CD4-positive, alpha-beta T cell treated with Interleukin-15 for 1 hour (primary cell): ENCODE data around the gene VIPR2.
"Not testable (repeated sequence)": the region's sequence is repeated elsewhere in the genome, so short reads cannot be mapped to it uniquely, and the experiment has no call there.

Experiments used
- DNase-seq: peaks from one replicate; pipeline ENCODE4 v3.0.0-alpha.2; 2020

The VIPR2 gene

GRCh38 chr7:159004411-159004810, 140.3 kb downstream of the VIPR2 start:
- DNase-seq = no peak

- no peak for DNase-seq
Measured at GRCh38 chr7:159001811-159002210, 142.9 kb downstream of the VIPR2 start.

- DNase-seq = no peak
Measured at GRCh38 chr7:159000859-159001435, 143.7 kb downstream of the VIPR2 start.

- DNase-seq = no peak
Measured at GRCh38 chr7:159000070-159000469, 144.6 kb downstream of the VIPR2 start.

- no peak for DNase-seq
Measured at GRCh38 chr7:158999496-158999895, 145.2 kb downstream of the VIPR2 start.

- DNase-seq = not testable (repeated sequence)
Measured at GRCh38 chr7:158998261-158998660, 146.4 kb downstream of the VIPR2 start.

- DNase-seq = no peak
Measured at GRCh38 chr7:158997471-158997870, 147.2 kb downstream of the VIPR2 start.

- DNase-seq = no peak
Measured at GRCh38 chr7:158997110-158997453, 147.6 kb downstream of the VIPR2 start.

GRCh38 chr7:158996214-158997109, 148.2 kb downstream of the VIPR2 start:
- no peak for DNase-seq

GRCh38 chr7:158995514-158995913, 149.2 kb downstream of the VIPR2 start:
- no peak for DNase-seq

GRCh38 chr7:158994687-158995086, 150.0 kb downstream of the VIPR2 start:
- no peak for DNase-seq

- no peak for DNase-seq
Measured at GRCh38 chr7:158993591-158993990, 151.1 kb downstream of the VIPR2 start.

GRCh38 chr7:158992759-158993158, 151.9 kb downstream of the VIPR2 start:
- no peak for DNase-seq

- no peak for DNase-seq
Measured at GRCh38 chr7:158991824-158992621, 152.6 kb downstream of the VIPR2 start.

GRCh38 chr7:158988996-158989395, 155.7 kb downstream of the VIPR2 start:
- no peak for DNase-seq

GRCh38 chr7:158988302-158988862, 156.3 kb downstream of the VIPR2 start:
- no peak for DNase-seq

- no peak for DNase-seq
Measured at GRCh38 chr7:158987691-158988090, 157.0 kb downstream of the VIPR2 start.

GRCh38 chr7:158985583-158985982, 159.1 kb downstream of the VIPR2 start:
- DNase-seq = no peak

GRCh38 chr7:158984007-158984406, 160.7 kb downstream of the VIPR2 start:
- not testable (repeated sequence) for DNase-seq

GRCh38 chr7:158982080-158982479, 162.6 kb downstream of the VIPR2 start:
- not testable (repeated sequence) for DNase-seq

- DNase-seq = no peak
Measured at GRCh38 chr7:158979635-158980351, 164.9 kb downstream of the VIPR2 start.

- no peak for DNase-seq
Measured at GRCh38 chr7:158979023-158979529, 165.6 kb downstream of the VIPR2 start.
